GM18858 (cell line): Measurements from ENCODE around the gene JADE2.

Experiments used
- ATAC-seq: cut with Tn5 transposase; IDR thresholded peaks from one replicate; pipeline ENCODE4 v1.9.1; 2021; ENCODE audit not compliant: unreplicated experiment

The JADE2 gene

GRCh38 chr5:134568337-134568700, 42.8 kb downstream of the JADE2 start:
- ATAC-seq: no peak

GRCh38 chr5:134568761-134569695, 43.6 kb downstream of the JADE2 start:
- ATAC-seq: no peak

- ATAC-seq: no peak
These were observed 44.4 kb downstream of the JADE2 start for GRCh38 chr5:134569758-134570364.

GRCh38 chr5:134570365-134570758, 44.9 kb downstream of the JADE2 start:
- ATAC-seq: no peak

GRCh38 chr5:134570886-134571285, 45.4 kb downstream of the JADE2 start:
- ATAC-seq: no peak

GRCh38 chr5:134571693-134572405, 46.4 kb downstream of the JADE2 start:
- no peak for ATAC-seq

- ATAC-seq: no peak
These were observed 47.3 kb downstream of the JADE2 start for GRCh38 chr5:134572811-134573210.

GRCh38 chr5:134574521-134574920, 49.1 kb downstream of the JADE2 start:
- no peak for ATAC-seq

- ATAC-seq: no peak
These were observed 49.8 kb downstream of the JADE2 start for GRCh38 chr5:134575316-134575715.

GRCh38 chr5:134576386-134577021, 51.0 kb downstream of the JADE2 start:
- ATAC-seq: no peak

- no peak for ATAC-seq
These were observed 51.7 kb downstream of the JADE2 start for GRCh38 chr5:134577022-134577795.

GRCh38 chr5:134577796-134578577, 52.5 kb downstream of the JADE2 start:
- no peak for ATAC-seq

GRCh38 chr5:134578578-134579283, 53.3 kb downstream of the JADE2 start:
- no peak for ATAC-seq

GRCh38 chr5:134579284-134579771, 53.9 kb downstream of the JADE2 start:
- ATAC-seq: no peak

- no peak for ATAC-seq
These were observed 54.6 kb downstream of the JADE2 start for GRCh38 chr5:134580001-134580460.

- ATAC-seq: no peak
These were observed 55.9 kb downstream of the JADE2 start for GRCh38 chr5:134581241-134581981.

GRCh38 chr5:134582281-134582680, 56.8 kb downstream of the JADE2 start:
- no peak for ATAC-seq

GRCh38 chr5:134582941-134583340, 57.5 kb downstream of the JADE2 start:
- ATAC-seq: no peak
